Gastroesophageal sphincter (tissue), 4 donors: ENCODE measurements around the gene OR4E2. TPM values are rescaled to one million over a fixed set of nuclear protein-coding genes. Genes with fewer than 3 reads are reported as not detected.

ENCODE experiments used
- ATAC-seq: fragments of 150-250 bp; one replicate; pipeline ENCODE4 v1.9.1; 2016; ENCODE audit warnings: mild to moderate bottlenecking, moderate library complexity
- H3K27ac ChIP-seq, 4 donors: fragments of 200-600 bp; sonication (generic) in 3 of 4; 1 replicate in 3 of 4; 2 replicates in 1 of 4; pipeline ENCODE4 v1.5.1; 2016 to 2019
- H3K27me3 ChIP-seq: fragments of 200-600 bp; sonication (generic); one replicate; pipeline ENCODE4 v1.5.1; 2019
- H3K36me3 ChIP-seq, 2 donors: fragments of 200-600 bp; sonication (generic); one replicate each; pipeline ENCODE4 v1.5.1; 2019; ENCODE audit warnings: control low read depth in 1 of 2
- H3K4me1 ChIP-seq, 3 donors: fragments of 200-600 bp; sonication (generic); 1 replicate in 2 of 3; 2 replicates in 1 of 3; pipeline ENCODE4 v1.5.1; 2016 to 2019; ENCODE audit warnings: control low read depth in 2 of 3
- H3K4me3 ChIP-seq, 2 donors: fragments of 200-600 bp; sonication (generic); one replicate each; pipeline ENCODE4 v1.5.1; 2019; ENCODE audit warnings: mild to moderate bottlenecking in 1 of 2, moderate library complexity in 1 of 2
- H3K9me3 ChIP-seq, 3 donors: fragments of 200-600 bp; sonication (generic); one replicate each; pipeline ENCODE4 v1.5.1; 2017 to 2019; ENCODE audit warnings: control low read depth in 2 of 3
- EP300 ChIP-seq: sonication (generic); formaldehyde crosslinking; IDR thresholded peaks from one replicate; pipeline ENCODE4 v1.6.1; 2017; ENCODE audit warnings: antibody characterized with exemption, mild to moderate bottlenecking
- POLR2A ChIP-seq, 2 donors: fragments of 450-650 bp; IDR thresholded peaks; one replicate each; pipeline ENCODE4 v1.6.1; 2017; ENCODE audit warnings: antibody characterized with exemption in 2 of 2, mild to moderate bottlenecking in 2 of 2, moderate library complexity in 1 of 2
- POLR2AphosphoS5 ChIP-seq: sonication (generic); formaldehyde crosslinking; IDR thresholded peaks from one replicate; pipeline ENCODE4 v1.6.1; 2017; ENCODE audit warnings: antibody characterized with exemption
- WGBS, 2 donors: methylation state at CpG; one replicate each; pipeline ENCODE4 v1.1.5; 2018; ENCODE audit warnings: low coverage in 1 of 2; 5-methylcytosine and 5-hydroxymethylcytosine counted together
- small RNA-seq, 4 donors: library from RNA; depleted of rRNA; stranded (forward); fragments of <200 nt; gene quantifications; one replicate each; pipeline ENCODE3, GENCODE V24; 2016
- total RNA-seq, 4 donors: library from RNA; depleted of rRNA; stranded (reverse); fragments of >200 nt; gene quantifications; one replicate each; pipeline ENCODE4 v1.1.0, GENCODE V29; 2016
- TF ChIP-seq, protein P1 (sequence below), 4 experiments: fragments of 200-600 bp in 2 of 4; fragments of 450-650 bp in 2 of 4; sonication (generic) in 1 of 4; IDR thresholded peaks; one replicate each; pipeline ENCODE4 v1.5.1; 2017 to 2019; ENCODE audit warnings: antibody characterized with exemption in 4 of 4, mild to moderate bottlenecking in 2 of 4, moderate library complexity in 2 of 4

The OR4E2 gene
- total RNA-seq, 4 donors from 2014 or later = not detected

DNA sequence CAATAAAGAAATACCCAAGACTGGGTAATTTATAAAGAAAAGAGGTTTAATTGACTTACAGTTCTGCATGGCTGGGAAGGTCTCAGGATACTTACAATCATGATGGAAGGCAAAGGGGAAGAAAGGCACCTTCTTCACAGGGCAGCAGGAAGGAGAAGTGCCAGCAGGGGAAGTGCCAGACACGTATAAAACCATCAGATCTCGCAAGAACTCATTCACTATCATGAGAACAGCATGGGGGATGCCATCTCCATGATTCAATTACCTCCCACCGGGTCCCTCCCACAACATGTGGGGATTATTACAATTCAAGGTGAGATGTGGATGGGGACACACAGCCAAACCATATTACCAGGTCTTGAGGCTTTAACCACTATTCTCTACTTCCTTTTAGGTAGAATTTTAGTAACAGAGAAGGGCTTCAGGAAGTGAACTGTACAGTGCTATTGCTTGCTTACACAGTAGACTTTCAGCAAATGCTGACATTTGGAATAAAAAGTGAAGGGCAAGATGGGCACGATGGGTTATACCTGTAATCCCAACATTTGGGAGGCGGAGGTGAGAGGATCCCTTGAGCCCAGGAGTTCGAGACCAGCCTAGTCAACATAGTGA is 60.8 kb downstream of the OR4E2 start:
- no peaks in the 10 kb centered on the region for H3K9me3 ChIP-seq
- TF ChIP-seq, protein P1, sequence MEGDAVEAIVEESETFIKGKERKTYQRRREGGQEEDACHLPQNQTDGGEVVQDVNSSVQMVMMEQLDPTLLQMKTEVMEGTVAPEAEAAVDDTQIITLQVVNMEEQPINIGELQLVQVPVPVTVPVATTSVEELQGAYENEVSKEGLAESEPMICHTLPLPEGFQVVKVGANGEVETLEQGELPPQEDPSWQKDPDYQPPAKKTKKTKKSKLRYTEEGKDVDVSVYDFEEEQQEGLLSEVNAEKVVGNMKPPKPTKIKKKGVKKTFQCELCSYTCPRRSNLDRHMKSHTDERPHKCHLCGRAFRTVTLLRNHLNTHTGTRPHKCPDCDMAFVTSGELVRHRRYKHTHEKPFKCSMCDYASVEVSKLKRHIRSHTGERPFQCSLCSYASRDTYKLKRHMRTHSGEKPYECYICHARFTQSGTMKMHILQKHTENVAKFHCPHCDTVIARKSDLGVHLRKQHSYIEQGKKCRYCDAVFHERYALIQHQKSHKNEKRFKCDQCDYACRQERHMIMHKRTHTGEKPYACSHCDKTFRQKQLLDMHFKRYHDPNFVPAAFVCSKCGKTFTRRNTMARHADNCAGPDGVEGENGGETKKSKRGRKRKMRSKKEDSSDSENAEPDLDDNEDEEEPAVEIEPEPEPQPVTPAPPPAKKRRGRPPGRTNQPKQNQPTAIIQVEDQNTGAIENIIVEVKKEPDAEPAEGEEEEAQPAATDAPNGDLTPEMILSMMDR (IDR thresholded peaks at IDR 0.05) = no peak
- TF ChIP-seq POLR2AphosphoS5 (no peak), EP300 (no peak), POLR2A (IDR thresholded peaks at IDR 0.05) (no peak)

More for the DNA sequence above, 60.8 kb downstream of the OR4E2 start:
- Histone ChIP-seq H3K4me1 (no peaks in the 10 kb centered on the region), H3K27me3 (peaks cover 4% of the 10 kb centered on the region), H3K4me3 (no peak overlapping the region), H3K27ac (no peak overlapping the region), H3K36me3 (no peaks in the 10 kb centered on the region)
- 61 to 70% methylated on average over 2 to 5 of the region's 6 CpGs for WGBS, 2 donors
- ATAC-seq = no peak

Small RNAs within 50 kb of the gene (small RNA-seq; reads per million reads assigned to genes)
- gene AC243972.3 = 0 reads per million in 4 donors

Other genes starting within 250 kb of the OR4E2 start
- gene CHD8, start 197.7 kb upstream of the OR4E2 start, total RNA-seq = 10 to 100 TPM; 47.4 to 59.0 (median 53.3) TPM
- 10 to 100 TPM; 28.3 to 44.8 (median 29.7) TPM for gene RAB2B, start 176.9 kb upstream of the OR4E2 start, total RNA-seq
- 10 to 100 TPM; 39.8 to 82.4 (median 62.3) TPM for gene TOX4, start 176.6 kb upstream of the OR4E2 start, total RNA-seq
- 10 to 100 TPM; 31.9 to 73.0 (median 48.6) TPM for gene METTL3, start 142.5 kb upstream of the OR4E2 start, total RNA-seq
- gene SALL2, start 127.5 kb upstream of the OR4E2 start, total RNA-seq = 10 to 100 TPM; 14.7 to 23.8 (median 21.8) TPM
- gene OR10G3, start 73.8 kb upstream of the OR4E2 start, total RNA-seq = not detected
- not detected for gene OR10G2, start 18.9 kb upstream of the OR4E2 start, total RNA-seq
- not detected for gene OR4E1, start 20.0 kb downstream of the OR4E2 start, total RNA-seq